Astrocyte of the cerebellum (primary cell): ENCODE results near the gene CCN2.

Experiments used
- DNase-seq: peaks from one replicate; pipeline ENCODE4 v3.0.0-alpha.2; 2011; ENCODE audit warnings: low read depth
- H3K4me3 ChIP-seq: 2 replicates; pipeline ENCODE4 v1.5.1; 2011; ENCODE audit warnings: mild to moderate bottlenecking, low read depth, low read length, moderate library complexity
- CTCF ChIP-seq: IDR thresholded peaks from 2 replicates; pipeline ENCODE4 v1.5.1; 2012; ENCODE audit warnings: low read length, low read depth, moderate library complexity, mild to moderate bottlenecking; ENCODE audit errors: missing control alignments
- in situ Hi-C: cut with HindIII; loops from 2 replicates; pipeline ENCODE4 v1.10.0; 2017; ENCODE audit warnings: low sequenced_read_pairs

The CCN2 gene

GRCh38 chr6:131980338-131980790, 29.2 kb upstream of the CCN2 start:
- H3K4me3 ChIP-seq: no peak overlapping the region
- DNase-seq: no peak
- in situ Hi-C loops: no loop called here
- TF ChIP-seq CTCF: no peak

- DNase-seq: peak; percentile 97
- in situ Hi-C loops: no loop called here
- no peak overlapping the region for H3K4me3 ChIP-seq
- no peak for TF ChIP-seq CTCF
Observed at GRCh38 chr6:131979515-131980337, 28.6 kb upstream of the CCN2 start.

GRCh38 chr6:131978522-131978921, 27.4 kb upstream of the CCN2 start:
- no peak overlapping the region for H3K4me3 ChIP-seq
- TF ChIP-seq CTCF: no peak
- in situ Hi-C loops: no loop called here
- no peak for DNase-seq

- TF ChIP-seq CTCF: no peak
- in situ Hi-C loops: no loop called here
- H3K4me3 ChIP-seq: no peak overlapping the region
- DNase-seq: peak; percentile 68
Observed at GRCh38 chr6:131976545-131977061, 25.4 kb upstream of the CCN2 start.

GRCh38 chr6:131972741-131973140, 21.6 kb upstream of the CCN2 start:
- DNase-seq: no peak
- in situ Hi-C loops: no loop called here
- no peak for TF ChIP-seq CTCF
- no peak overlapping the region for H3K4me3 ChIP-seq

GRCh38 chr6:131970076-131970859, 19.1 kb upstream of the CCN2 start:
- no peak for TF ChIP-seq CTCF
- in situ Hi-C loops: no loop called here
- no peak for DNase-seq
- H3K4me3 ChIP-seq: no peak overlapping the region
